GM15510 (cell line): ENCODE measurements around the gene GRID1.

Experiments used
- POLR2A ChIP-seq: IDR thresholded peaks from 3 replicates; pipeline ENCODE4 v1.6.1; 2011; ENCODE audit warnings: borderline replicate concordance; ENCODE audit not compliant: insufficient read length; ENCODE audit errors: extremely low read depth

GRID1 gene

GRCh38 chr10:86377797-86378146 is 11.2 kb upstream of the GRID1 start:
- no peak for TF ChIP-seq POLR2A

- no peak for TF ChIP-seq POLR2A
These were observed 10.5 kb upstream of the GRID1 start for GRCh38 chr10:86376852-86377796.

- TF ChIP-seq POLR2A = no peak
These were observed 9.8 kb upstream of the GRID1 start for GRCh38 chr10:86376403-86376802.

GRCh38 chr10:86375204-86375603 is 8.6 kb upstream of the GRID1 start:
- no peak for TF ChIP-seq POLR2A

GRCh38 chr10:86374664-86375063 is 8.1 kb upstream of the GRID1 start:
- no peak for TF ChIP-seq POLR2A

GRCh38 chr10:86373828-86374227 is 7.2 kb upstream of the GRID1 start:
- TF ChIP-seq POLR2A = no peak

GRCh38 chr10:86373251-86373650 is 6.7 kb upstream of the GRID1 start:
- no peak for TF ChIP-seq POLR2A

GRCh38 chr10:86372784-86373239 is 6.2 kb upstream of the GRID1 start:
- no peak for TF ChIP-seq POLR2A

GRCh38 chr10:86372119-86372783 is 5.7 kb upstream of the GRID1 start:
- TF ChIP-seq POLR2A = no peak

- no peak for TF ChIP-seq POLR2A
These were observed 5.1 kb upstream of the GRID1 start for GRCh38 chr10:86371691-86372090.

- no peak for TF ChIP-seq POLR2A
These were observed 4.5 kb upstream of the GRID1 start for GRCh38 chr10:86371116-86371515.

- no peak for TF ChIP-seq POLR2A
These were observed 3.5 kb upstream of the GRID1 start for GRCh38 chr10:86370006-86370585.

- TF ChIP-seq POLR2A = no peak
These were observed 2.4 kb upstream of the GRID1 start for GRCh38 chr10:86368987-86369386.

GRCh38 chr10:86368046-86368445 is 1.5 kb upstream of the GRID1 start:
- TF ChIP-seq POLR2A = no peak

- no peak for TF ChIP-seq POLR2A
These were observed 757 bp upstream of the GRID1 start for GRCh38 chr10:86367152-86367951.

- TF ChIP-seq POLR2A = no peak
These were observed 232 bp upstream of the GRID1 start for GRCh38 chr10:86366902-86367151.
